Muscle of leg (tissue), 11 donors: ENCODE measurements around the gene PRRX2. TPM values are rescaled to one million over a fixed set of nuclear protein-coding genes. Genes with fewer than 3 reads are reported as not detected.
"Not testable (repeated sequence)": the region's sequence is repeated elsewhere in the genome, so short reads cannot be mapped to it uniquely, and the experiment has no call there.

Experiments
- DNase-seq: peaks from one replicate; pipeline ENCODE4 v3.0.0; 2013
- H3K27ac ChIP-seq: one replicate; pipeline ENCODE4 v1.5.1; 2013; ENCODE audit warnings: mild to moderate bottlenecking, low read length, control low read depth
- H3K27me3 ChIP-seq: one replicate; pipeline ENCODE4 v1.6.1; 2013; ENCODE audit warnings: low read length; ENCODE audit not compliant: control insufficient read depth, insufficient read depth
- H3K36me3 ChIP-seq: one replicate; pipeline ENCODE4 v1.6.1; 2013; ENCODE audit warnings: low read length; ENCODE audit not compliant: control insufficient read depth, insufficient read depth
- H3K4me1 ChIP-seq: one replicate; pipeline ENCODE4 v1.6.1; 2013; ENCODE audit warnings: low read length; ENCODE audit not compliant: control insufficient read depth, insufficient read depth
- H3K4me3 ChIP-seq: one replicate; pipeline ENCODE4 v1.5.1; 2013; ENCODE audit warnings: low read length, control low read depth
- H3K9me3 ChIP-seq: replicated peaks from 2 replicates; pipeline ENCODE4 v1.6.1; 2013; ENCODE audit warnings: low read depth, low read length; ENCODE audit not compliant: control insufficient read depth
- WGBS: methylation state at CpG from one replicate; pipeline ENCODE4 v1.1.5; 2013; ENCODE audit warnings: missing lambda C conversion rate; ENCODE audit not compliant: insufficient coverage; 5-methylcytosine and 5-hydroxymethylcytosine counted together
- polyA plus RNA-seq, 8 donors: library from polyadenylated mRNA; unstranded; fragments of 120-200 nt; gene quantifications; one replicate each; pipeline versions ENCODE4 v1.2.1 to v1.2.3, GENCODE V29; 2013; ENCODE audit warnings: inconsistent platforms in 1 of 8, low replicate concordance in 1 of 8; ENCODE audit not compliant: insufficient read length in 8 of 8, insufficient read depth in 1 of 8
- total RNA-seq: library from RNA; stranded (reverse); fragments of 120-200 nt; gene quantifications from one replicate; pipeline ENCODE4 v1.2.4, GENCODE V29; 2013

PRRX2 gene
- total and polyA plus RNA-seq, 9 donors = 2.3 to 8.9 (median 4.5) TPM

- Histone ChIP-seq H3K4me1 (peaks cover 18% of the 10 kb centered on the region), H3K9me3 (no peaks in the 10 kb centered on the region), H3K27ac (no peak overlapping the region), H3K27me3 (peaks cover 3% of the 10 kb centered on the region), H3K4me3 (no peak overlapping the region), H3K36me3 (no peaks in the 10 kb centered on the region)
- DNase-seq = no peak
- WGBS = 57% methylated on average over 10 of the region's 20 CpGs
These were observed 15.4 kb upstream of the PRRX2 start for GRCh38 chr9:129649726-129650679.

DNA sequence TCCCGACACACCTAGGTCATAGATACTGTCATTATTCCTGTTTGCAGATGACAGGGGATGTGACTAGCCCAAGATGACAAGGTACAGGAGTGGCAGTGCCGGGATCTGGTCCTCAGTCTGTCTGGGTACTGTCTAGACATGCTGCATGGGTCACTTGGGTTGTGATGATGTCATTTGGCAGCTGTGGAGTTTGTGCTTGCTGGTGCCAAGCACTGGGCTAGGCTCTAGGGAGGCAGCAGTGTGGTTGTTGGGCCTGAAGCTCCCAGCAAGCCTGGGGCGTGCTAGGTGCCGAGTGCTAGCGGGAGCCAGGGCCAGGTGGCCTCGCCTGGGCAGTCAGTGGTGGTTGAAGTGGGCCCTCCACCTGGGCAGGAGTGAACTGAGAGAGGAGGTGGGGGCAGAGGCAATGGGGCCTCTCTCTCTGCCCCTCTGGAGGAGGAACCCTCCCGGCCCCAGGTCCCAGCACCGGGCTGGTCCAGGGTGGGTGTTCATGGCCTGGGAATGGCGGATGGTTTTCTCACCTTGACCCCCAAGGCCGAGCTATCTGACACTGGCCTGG is 14.7 kb upstream of the PRRX2 start:
- WGBS = 90% methylated on average over 10 of the region's 10 CpGs

GRCh38 chr9:129653823-129654553 is 11.5 kb upstream of the PRRX2 start:
- 16% methylated on average over 5 of the region's 19 CpGs for WGBS
- no peak overlapping the region for H3K4me3 ChIP-seq
- H3K27me3 ChIP-seq = peaks cover 11% of the 10 kb centered on the region
- H3K9me3 ChIP-seq = no peaks in the 10 kb centered on the region
- no peak overlapping the region for H3K27ac ChIP-seq
- no peaks in the 10 kb centered on the region for H3K36me3 ChIP-seq
- H3K4me1 ChIP-seq = peaks cover 11% of the 10 kb centered on the region
- no peak for DNase-seq

More for the DNA sequence above, 14.7 kb upstream of the PRRX2 start:
- Histone ChIP-seq H3K27ac (no peak overlapping the region), H3K4me1 (peaks cover 18% of the 10 kb centered on the region), H3K9me3 (no peaks in the 10 kb centered on the region), H3K36me3 (no peaks in the 10 kb centered on the region), H3K27me3 (peaks cover 8% of the 10 kb centered on the region), H3K4me3 (no peak overlapping the region)
- no peak for DNase-seq

GRCh38 chr9:129654554-129655040 is 10.8 kb upstream of the PRRX2 start:
- Histone ChIP-seq H3K4me1 (peaks cover 11% of the 10 kb centered on the region), H3K27ac (no peak overlapping the region), H3K4me3 (no peak overlapping the region), H3K36me3 (no peaks in the 10 kb centered on the region), H3K9me3 (no peaks in the 10 kb centered on the region), H3K27me3 (peaks cover 13% of the 10 kb centered on the region)
- no peak for DNase-seq
- 60% methylated on average over 3 of the region's 20 CpGs for WGBS

GRCh38 chr9:129655154-129655553 is 10.3 kb upstream of the PRRX2 start:
- Histone ChIP-seq H3K9me3 (no peaks in the 10 kb centered on the region), H3K27me3 (peaks cover 13% of the 10 kb centered on the region), H3K4me1 (peaks cover 11% of the 10 kb centered on the region), H3K4me3 (no peak overlapping the region), H3K36me3 (no peaks in the 10 kb centered on the region), H3K27ac (no peak overlapping the region)
- WGBS = 74% methylated on average over 7 of the region's 7 CpGs
- no peak for DNase-seq

DNA sequence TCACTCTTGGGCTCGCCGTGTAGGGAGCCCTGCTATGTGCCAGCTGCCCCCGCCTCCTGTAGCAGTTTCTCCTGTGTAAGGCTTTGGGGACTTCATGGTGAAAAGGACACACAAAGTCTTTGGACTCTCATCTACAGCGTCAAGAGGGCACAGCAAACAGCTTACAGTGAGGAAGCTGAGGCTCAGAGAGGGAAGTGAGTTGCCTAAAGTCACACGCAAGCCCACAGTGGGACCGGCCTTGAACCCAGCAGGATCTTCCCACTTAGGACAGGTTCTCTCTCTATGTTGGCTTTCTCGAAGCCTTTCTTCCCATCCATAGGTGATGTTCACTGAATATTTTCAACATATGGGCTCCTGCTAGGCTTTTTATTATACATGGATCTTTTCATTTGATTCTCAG is 9.8 kb upstream of the PRRX2 start:
- Histone ChIP-seq H3K4me1 (peaks cover 10% of the 10 kb centered on the region), H3K27me3 (peaks cover 13% of the 10 kb centered on the region), H3K36me3 (no peaks in the 10 kb centered on the region), H3K4me3 (no peak overlapping the region), H3K27ac (no peak overlapping the region), H3K9me3 (no peaks in the 10 kb centered on the region)
- whole genome bisulfite sequencing = 44% methylated on average over 1 of the region's 7 CpGs
- DNase-seq = no peak

GRCh38 chr9:129656795-129657390 is 8.6 kb upstream of the PRRX2 start:
- no peak overlapping the region for H3K27ac ChIP-seq
- H3K4me1 ChIP-seq = peaks cover 8% of the 10 kb centered on the region
- 40% methylated on average over 4 of the region's 12 CpGs for WGBS
- H3K9me3 ChIP-seq = no peaks in the 10 kb centered on the region
- no peak overlapping the region for H3K4me3 ChIP-seq
- DNase-seq = no peak
- H3K27me3 ChIP-seq = peaks cover 19% of the 10 kb centered on the region
- no peaks in the 10 kb centered on the region for H3K36me3 ChIP-seq

DNA sequence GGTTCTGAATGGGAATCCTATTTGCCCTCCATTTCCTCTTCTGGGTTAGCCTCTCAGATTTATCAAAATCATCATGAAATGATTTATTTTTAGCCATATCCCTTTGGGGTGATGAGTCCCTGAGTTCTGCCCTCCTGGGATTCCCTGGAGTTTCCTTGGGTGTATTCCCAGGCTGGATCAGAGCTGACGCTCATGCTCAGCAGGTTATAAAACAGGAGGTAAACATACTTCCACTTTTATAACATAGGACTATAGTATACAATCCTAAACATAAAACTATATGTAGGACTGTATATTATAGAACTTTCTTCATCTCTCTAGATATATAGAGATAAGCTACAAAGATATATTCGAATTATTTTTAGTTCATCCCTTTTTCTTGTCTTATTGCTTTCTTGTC is 4.4 kb upstream of the PRRX2 start:
- no peak overlapping the region for H3K4me3 ChIP-seq
- no CpG with 5 or more reads among the region's 2 CpGs for WGBS
- peaks cover 41% of the 10 kb centered on the region for H3K27me3 ChIP-seq
- H3K4me1 ChIP-seq = no peaks in the 10 kb centered on the region
- no peak for DNase-seq
- H3K9me3 ChIP-seq = no peaks in the 10 kb centered on the region
- no peak overlapping the region for H3K27ac ChIP-seq
- H3K36me3 ChIP-seq = no peaks in the 10 kb centered on the region

DNA sequence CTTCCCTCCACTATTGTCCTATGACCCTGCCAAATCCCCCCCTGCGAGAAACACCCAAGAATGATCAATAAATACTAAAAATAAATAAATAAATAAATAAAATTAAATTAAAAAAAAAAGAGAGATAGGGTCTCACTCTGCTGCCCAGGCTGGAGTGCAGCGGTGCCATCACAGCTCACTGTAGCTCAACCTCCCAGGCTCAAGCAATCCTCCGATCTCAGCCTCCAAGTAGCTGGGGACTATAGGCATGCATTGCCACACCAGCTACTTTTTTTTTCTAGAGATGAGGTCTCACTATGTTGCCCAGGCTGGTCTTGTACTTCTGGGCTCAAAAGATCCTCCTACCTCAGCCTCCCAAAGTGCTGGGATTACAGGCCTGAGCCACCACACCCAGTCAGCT is 3.2 kb upstream of the PRRX2 start:
- not testable (repeated sequence) for H3K9me3 ChIP-seq, H3K4me3 ChIP-seq, H3K36me3 ChIP-seq, DNase-seq, H3K4me1 ChIP-seq, H3K27ac ChIP-seq
- WGBS = 50% methylated on average over 2 of the region's 3 CpGs
- H3K27me3 ChIP-seq = peaks cover 50% of the 10 kb centered on the region
